HG03442 (cell line): Measurements from ENCODE around the gene PSMB9.
"Not testable (repeated sequence)": the region's sequence is repeated elsewhere in the genome, so short reads cannot be mapped to it uniquely, and the experiment has no call there.

Experiments
- ATAC-seq: cut with Tn5 transposase; IDR thresholded peaks from one replicate; pipeline ENCODE4 v1.9.1; 2021; ENCODE audit warnings: mild to moderate bottlenecking, moderate library complexity; ENCODE audit not compliant: unreplicated experiment

The PSMB9 gene

GRCh38 chr6:32853541-32854375 is at the start of gene PSMB9, which contains the start of gene TAP1:
Gene PSMB9, plus strand, starts transcription at chr6:32854192. Its CDS starts 38 bp downstream, at chr6:32854230.
Gene TAP1, minus strand, starts transcription at chr6:32853704. Its CDS starts 68 bp downstream, at chr6:32853636.
- peak; percentile 75 for ATAC-seq

- ATAC-seq, result not testable (repeated sequence)
These were observed 48.6 kb upstream of the PSMB9 start for GRCh38 chr6:32805404-32805803.

- ATAC-seq, result no peak
These were observed 46.9 kb upstream of the PSMB9 start for GRCh38 chr6:32807020-32807580.

GRCh38 chr6:32809171-32809570 is 44.8 kb upstream of the PSMB9 start:
- no peak for ATAC-seq

GRCh38 chr6:32814145-32814544 is 39.8 kb upstream of the PSMB9 start:
- ATAC-seq, result no peak

- ATAC-seq, result no peak
These were observed 38.9 kb upstream of the PSMB9 start for GRCh38 chr6:32815115-32815514.

- no peak for ATAC-seq
These were observed 38.0 kb upstream of the PSMB9 start for GRCh38 chr6:32815996-32816395.

- peak; percentile 61 for ATAC-seq
These were observed 37.2 kb upstream of the PSMB9 start, which contains the start of gene HLA-DOB for GRCh38 chr6:32816746-32817204. Gene HLA-DOB, minus strand, starts transcription at chr6:32817002. Its CDS starts 51 bp downstream, at chr6:32816951.

GRCh38 chr6:32818867-32819266 is 35.1 kb upstream of the PSMB9 start:
- ATAC-seq, result no peak

- ATAC-seq, result no peak
These were observed 34.3 kb upstream of the PSMB9 start for GRCh38 chr6:32819729-32820128.

- no peak for ATAC-seq
These were observed 28.0 kb upstream of the PSMB9 start for GRCh38 chr6:32825966-32826365.

GRCh38 chr6:32827025-32827424 is 27.0 kb upstream of the PSMB9 start:
- no peak for ATAC-seq

- no peak for ATAC-seq
These were observed 24.5 kb upstream of the PSMB9 start for GRCh38 chr6:32829495-32829894.

GRCh38 chr6:32830017-32830416 is 24.0 kb upstream of the PSMB9 start:
- ATAC-seq, result no peak

- no peak for ATAC-seq
These were observed 23.1 kb upstream of the PSMB9 start for GRCh38 chr6:32830936-32831335.

- ATAC-seq, result no peak
These were observed 21.5 kb upstream of the PSMB9 start for GRCh38 chr6:32832535-32832934.

GRCh38 chr6:32833664-32834063 is 20.3 kb upstream of the PSMB9 start:
- ATAC-seq, result no peak

GRCh38 chr6:32835167-32835893 is 18.7 kb upstream of the PSMB9 start:
- no peak for ATAC-seq

- ATAC-seq, result no peak
These were observed 17.1 kb upstream of the PSMB9 start for GRCh38 chr6:32836873-32837272.

GRCh38 chr6:32837651-32838113 is 16.3 kb upstream of the PSMB9 start:
- no peak for ATAC-seq
